Endometrial microvascular endothelial cells (primary cell): Measurements from ENCODE around the gene ZNF107. TPM values are rescaled to one million over a fixed set of nuclear protein-coding genes. Genes with fewer than 3 reads are reported as not detected.

Experiments
- in situ Hi-C: cut with HindIII; loops from 2 replicates; pipeline ENCODE4 v1.10.0; 2017; ENCODE audit warnings: low sequenced_read_pairs, low pct_unique_long_range_greater_than_20kb; ENCODE audit errors: inconsistent ontology term
- total RNA-seq: library from RNA; depleted of rRNA; stranded (reverse); fragments of >200 nt; gene quantifications from one replicate; pipeline ENCODE4 v1.2.3, GENCODE V29; 2015; ENCODE audit errors: inconsistent ontology term

ZNF107 gene
- 1.0 TPM for total RNA-seq

DNA sequence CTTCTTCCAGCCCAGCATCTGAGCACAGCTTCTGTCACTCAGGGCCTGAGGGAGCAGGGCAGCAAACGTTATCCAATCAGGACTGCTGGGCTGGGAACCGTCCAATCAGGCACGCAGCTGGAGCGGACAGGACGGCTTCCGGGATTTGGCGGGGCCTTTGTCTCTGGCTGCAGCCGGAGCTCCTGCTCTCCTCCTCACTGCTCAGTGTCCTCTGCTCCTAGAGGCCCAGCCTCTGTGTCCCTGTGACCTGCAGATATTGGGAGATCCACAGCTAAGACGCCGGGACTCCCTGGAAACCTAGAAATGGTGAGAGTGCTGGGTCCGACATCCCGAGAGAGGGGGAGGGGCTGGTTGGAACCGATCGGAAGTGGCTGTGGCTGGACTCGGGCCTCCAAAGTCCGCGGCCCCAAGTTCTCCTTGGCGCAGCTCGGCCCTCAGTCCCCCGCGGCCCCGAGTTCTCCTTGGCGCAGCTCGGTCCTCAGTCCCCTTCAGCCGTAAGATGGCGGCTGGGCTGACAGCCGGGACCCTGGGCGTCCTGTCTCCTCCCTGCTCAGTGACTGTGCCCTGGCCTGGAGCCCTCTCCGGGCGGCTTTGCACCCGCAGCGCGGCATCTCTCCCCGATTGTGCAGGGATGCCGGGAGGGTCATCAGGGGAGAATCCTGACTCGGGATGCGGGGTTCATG lies at the start of gene ZNF107:
TSS of gene ZNF107 (plus strand) at position 154 of the 683 bp plus-strand sequence. CDS start at position 304, 150 bp downstream.
- in situ Hi-C loops = no loop called here

DNA sequence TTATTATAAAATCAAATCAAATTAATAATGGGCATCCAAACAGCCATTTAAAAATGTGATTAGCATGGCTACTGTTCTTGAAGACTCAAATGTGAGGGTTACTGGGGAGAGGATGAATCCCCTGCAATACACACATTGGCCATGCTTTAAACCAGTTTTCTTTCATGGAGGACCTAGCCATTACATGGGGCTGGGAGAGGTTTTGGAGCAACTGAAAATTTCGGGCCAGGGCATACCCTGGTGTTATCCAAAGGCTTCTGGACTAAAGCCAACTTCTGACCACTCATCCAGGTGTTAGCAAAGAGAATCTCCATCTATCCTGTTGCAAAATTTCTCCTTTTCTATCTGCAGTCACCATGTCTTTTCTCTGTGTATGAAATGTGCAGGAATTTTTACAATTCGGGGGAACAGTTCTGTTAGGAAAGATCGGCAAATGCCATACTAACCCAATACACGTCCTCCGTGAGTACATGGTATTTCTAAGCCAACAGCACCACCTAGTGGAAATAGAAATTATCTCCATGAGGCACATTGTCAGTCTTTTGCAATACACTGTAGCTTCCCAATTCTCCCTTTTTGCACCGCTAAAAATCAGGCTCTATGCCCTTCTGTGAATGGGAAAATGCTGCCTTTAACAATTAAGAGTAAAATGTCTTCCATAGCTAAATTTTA lies 47.0 kb upstream of the ZNF107 start:
- in situ Hi-C loops = no loop called here

DNA sequence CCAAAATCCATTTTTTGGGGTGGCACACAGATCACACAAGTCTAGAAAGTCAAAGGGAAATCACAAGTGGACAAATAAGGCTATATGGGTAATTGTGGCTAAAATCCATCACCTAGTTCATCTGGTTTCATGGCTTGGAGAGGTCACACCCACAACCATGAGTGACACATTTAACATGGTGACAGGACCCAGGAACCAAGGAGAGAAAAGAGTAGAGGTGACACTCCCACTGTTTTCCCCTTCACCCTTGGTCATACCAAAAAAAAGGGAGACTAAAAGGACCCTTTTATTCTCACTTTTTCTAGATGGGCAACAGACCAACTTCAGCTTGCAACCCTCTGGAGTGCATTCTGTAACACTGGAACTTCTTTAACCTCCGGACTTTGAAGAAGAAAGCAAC lies 46.2 kb upstream of the ZNF107 start:
- in situ Hi-C loops = no loop called here

DNA sequence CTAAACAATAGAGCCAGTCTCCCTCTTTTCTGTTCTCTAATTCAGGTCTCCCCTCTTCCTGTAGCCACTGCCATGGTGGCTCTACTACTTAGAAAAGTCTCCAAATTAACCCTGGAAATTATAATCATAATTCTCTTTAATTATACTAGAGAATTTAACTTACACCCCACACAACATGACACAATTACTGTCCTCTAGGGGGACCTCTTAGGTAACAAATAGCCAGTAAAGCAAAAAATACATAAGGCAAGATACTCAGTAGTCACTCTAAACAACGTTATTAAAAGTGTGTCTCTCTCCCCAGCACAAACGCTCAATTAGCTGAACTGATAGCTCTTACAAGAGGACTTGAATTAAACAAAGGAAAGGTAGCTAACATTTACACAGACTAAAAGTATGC lies 44.3 kb upstream of the ZNF107 start:
- in situ Hi-C loops = no loop called here

DNA sequence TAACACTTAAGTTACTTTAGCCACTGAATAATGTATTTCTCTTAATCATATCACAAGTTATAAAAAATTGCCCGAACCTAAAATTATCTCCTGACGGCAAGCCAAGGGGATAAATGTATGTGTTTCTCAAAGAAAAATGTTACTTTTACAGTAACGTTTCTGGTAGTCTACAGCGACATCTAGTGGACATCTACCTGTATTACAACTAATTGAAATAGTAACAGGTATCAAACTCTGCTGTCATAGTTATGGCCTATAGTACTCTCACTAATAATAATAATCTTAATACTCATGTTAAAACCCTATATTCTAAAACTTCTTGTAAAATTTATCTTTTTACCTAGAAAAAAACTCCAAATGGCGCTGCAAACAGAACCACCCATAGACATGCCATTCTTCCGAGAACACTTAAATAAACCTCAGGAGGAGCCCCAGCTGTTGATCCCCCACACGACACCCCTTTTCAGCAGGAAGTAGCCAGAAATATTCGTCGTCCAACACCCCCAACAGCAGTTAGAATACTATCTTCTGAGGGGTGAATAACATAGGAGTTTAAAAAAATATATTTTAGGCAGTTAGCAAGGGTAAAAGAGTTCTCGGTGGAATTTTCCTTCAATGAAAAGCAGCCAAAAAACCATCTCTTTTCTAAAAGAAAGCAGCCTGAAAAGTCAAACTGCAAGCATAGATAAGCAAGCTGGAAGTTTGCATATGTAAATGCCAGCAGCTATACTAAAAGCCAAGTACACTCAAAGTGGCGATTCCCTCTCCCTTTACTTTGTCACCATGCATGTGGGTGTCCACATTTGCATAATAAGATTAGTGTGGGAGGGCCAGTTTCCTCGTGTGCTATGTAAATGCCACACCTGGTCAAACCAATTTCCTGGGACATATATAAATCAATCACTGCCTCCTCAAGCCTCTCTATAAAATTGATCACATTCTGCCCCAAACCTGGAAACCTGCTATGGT lies 40.5 kb upstream of the ZNF107 start:
- in situ Hi-C loops = no loop called here

DNA sequence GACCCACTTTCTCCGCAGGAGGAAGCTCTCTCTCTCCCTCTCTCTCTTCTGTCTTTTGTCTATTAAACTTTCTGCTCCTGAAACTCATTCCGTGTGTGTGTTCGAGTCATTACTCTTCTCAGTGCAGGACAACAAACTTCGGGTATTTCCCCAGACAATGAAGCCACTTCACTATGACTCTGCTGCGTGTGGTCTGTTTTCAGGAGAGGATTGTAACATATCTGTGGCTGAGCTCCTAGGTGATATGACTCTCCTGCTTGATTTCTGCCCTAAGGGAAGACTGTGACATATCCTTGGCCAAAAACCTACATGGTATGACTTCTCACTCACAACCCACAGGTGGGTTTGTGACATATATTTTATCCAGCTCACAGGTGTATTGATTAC lies 39.9 kb upstream of the ZNF107 start:
- in situ Hi-C loops = no loop called here

DNA sequence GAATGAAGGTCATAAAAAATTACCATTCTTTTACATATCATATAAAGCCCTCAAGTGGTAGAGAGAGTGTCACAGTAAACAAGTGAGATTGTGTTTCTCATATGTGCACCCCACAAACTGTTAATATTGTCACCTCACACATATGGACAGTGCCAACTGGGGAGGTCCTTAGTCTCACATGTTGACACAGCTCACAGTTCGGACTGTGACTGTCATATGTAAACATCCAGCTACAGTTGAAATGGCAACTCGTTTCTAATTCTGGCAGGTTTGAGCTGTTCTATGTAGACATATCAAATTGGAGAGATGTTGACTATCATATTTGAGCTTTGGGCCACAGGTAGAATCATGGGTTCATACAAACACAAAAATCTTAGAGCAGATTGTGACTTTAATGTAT lies 39.4 kb upstream of the ZNF107 start:
- in situ Hi-C loops = no loop called here

DNA sequence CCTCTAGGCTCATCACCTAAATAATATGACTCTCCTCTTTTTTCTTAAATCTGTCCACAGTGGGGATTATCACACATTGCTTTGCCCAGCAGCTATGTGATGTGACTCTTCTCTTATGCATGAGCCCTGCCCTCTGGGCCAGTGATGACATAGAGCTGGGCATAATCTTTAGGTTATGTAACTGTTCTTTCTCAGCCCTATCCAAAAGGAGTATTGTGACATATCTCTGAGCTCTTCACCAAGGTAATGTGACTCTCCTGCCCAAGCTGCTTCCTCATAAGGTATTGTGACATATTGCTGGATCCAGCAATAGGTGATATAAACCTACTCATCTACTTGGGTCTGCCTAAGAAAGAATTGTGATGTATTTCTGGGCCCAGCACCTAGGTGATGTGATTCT lies 37.7 kb upstream of the ZNF107 start:
- in situ Hi-C loops = no loop called here

DNA sequence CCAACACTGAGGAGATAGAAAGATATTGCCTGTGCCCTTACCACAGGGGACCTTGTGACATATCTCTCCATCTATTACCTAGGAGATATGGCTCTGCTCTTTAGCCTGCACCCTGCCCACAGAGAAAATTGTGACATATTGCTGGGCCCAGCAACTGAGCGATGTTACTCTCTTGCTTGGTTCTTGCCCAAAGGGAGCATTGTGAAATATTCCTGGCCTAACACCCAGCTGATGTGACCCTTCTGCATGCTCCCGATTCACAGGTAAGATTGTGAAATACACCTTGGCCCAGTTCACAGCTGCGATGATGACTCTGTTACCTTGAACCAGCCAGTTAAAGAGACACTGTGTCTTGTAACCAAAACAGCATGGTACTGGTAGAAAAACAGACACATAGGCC lies 37.2 kb upstream of the ZNF107 start:
- in situ Hi-C loops = no loop called here

DNA sequence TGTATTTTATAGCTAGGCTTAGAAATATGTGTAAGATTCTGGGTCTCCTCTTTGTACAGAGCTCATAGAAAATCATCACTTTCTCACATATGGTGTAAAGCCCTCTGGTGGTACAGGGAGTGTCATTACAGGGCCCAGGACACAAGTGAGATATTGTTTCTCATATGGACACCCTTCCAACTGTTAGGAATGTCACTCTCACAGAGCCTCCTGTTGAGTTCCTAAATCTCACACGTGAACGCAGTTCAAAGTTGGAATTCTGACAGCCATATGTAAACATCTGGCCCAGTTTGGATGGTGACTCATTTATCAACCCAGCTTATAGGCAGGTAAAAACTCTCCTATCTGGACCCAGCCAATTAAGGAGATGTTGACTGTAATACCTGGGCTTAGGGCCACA lies 35.4 kb upstream of the ZNF107 start:
- in situ Hi-C loops = no loop called here

DNA sequence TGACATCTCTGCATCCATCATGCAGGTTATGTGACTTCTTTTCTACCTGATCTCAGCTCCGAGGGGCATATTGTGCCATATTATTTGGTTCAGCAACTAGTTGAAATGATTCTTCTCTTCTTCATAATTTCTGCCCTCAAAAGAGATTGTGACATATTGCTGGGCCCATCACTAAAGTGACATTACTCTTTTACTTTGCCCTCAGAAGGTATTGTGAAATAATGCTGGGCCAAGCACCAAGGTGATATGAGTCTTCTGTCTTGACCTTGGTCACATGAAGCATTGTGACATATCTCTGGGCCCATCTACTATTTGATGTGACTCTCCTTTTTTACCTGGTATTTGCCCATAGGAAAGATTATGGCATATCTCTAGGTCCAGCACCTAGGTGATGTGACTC lies 33.9 kb upstream of the ZNF107 start:
- in situ Hi-C loops = no loop called here

DNA sequence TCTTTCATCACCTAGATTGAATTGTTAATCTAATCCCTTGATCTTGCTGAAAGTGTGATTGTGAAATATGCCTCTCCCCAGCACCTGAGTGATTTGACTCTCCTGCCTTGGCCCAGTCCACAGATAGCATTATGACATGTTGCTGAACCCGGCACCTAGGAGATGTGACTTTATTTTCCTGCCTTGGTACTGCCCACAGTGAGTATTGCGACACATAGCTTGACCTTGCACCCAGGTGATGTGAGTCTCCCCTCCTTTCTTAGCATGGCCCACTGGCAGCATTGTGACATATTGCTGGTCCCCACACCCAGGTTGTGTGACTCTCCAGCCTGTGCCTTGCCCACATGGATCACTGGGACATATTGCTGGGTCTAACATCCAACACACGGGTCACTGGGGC lies 32.5 kb upstream of the ZNF107 start:
- in situ Hi-C loops = no loop called here

DNA sequence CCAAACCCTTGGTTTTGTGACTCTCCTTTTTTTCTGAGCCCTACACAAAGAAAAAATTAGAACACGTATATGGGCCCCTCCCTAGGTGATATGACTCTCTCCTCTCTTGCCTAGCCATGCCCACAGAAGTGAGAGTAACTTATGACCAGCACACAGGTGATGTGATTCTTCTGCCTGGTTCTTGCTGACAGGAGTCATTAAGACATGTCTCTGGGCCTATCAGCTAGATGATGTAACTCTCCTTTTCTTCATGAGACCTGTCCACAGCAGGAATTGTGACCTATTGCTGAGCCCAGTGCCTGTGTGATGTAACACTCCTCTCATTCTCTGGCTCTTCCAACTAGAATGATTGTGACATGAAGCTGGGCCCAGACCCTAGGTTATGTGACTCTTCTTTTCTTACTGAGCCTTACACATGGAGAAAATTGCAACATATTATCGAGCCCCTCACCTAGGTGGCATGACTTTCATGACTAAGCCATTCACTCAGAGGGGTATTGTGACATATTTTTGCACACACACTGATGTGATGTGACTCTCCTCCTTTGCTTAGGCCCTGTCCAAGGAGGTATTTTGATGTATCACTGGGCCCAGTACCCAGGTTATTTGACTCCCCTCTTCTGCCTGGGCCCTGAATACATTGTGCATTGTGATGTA lies 31.4 kb upstream of the ZNF107 start:
- in situ Hi-C loops = no loop called here

DNA sequence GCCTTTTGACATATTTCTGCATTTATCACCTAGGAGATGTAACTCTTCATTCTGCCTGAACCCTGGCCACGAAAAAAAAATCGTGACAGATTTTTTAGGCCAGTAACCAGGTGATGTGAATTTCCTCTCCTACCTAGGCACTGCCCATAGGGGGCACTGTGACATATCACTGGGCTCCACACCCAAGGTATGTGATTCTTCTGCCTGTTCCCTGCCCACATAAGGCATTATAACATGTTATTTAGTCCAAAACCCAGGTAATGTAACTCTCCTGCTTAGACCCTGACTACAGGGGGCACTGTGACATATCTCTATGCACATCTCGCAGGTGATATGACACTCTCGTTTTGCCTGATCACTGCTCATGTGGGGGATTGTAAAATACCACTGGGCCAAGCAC lies 29.5 kb upstream of the ZNF107 start:
- in situ Hi-C loops = no loop called here

DNA sequence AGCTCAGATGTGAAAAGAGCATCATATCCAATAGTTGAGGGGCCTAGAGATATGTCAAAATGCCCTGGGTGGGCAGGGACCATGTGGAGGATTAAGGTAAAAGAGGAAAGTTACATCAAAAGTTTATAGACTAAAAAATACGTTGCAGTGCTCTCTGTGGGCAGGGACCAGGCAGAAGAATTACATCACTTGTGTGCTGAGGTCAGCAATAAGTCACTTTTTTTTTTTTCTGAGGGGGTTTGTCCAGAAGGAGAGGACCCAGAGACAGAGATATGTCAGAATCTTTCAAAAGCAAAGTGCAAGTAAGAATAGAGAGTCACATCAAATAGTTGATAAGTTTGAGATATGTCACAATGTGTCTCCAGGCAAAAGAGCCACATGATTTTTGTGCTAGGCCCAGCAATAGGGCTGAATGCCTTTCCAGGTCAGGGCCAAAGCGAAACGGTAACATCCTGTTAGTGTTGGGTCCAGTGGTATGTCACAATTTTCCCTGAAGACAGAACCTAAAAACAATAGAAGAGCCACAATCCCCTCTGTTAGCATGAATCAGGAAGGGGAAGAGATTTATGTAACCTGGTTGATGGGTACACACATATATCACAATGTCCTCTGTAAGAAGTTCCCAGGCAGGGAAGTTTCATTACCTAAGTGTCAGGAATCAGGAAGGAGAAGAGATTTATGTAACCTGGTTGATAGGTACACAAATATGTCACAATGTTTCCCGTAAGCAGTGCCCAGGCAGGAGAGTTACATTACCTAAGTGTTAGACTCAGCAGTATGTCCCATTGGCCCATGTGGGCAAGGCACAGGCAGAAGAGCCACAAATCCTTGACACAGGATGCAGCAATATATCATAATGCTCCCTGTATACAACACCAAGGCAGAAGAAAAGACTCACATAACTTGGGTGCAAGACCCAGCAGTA lies 28.1 kb upstream of the ZNF107 start:
- in situ Hi-C loops = no loop called here

DNA sequence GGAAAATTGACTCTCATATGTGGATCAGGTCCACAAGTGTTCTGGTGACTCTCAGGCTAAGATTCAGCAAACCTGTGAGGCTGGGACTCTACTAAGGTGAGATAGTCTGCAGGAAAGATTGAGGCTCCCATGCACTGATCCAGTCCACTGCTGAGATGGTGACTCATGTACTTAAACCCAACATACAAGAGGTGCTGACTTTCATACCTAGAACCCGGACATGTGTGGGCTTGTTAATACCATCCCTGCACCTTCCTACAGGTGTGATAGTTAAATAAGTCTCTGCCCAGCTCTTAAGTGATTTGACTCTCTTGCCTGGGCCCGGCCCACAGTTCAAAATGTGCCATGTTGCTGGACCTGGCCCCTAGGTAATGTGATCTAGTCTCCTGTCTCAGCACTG lies 27.1 kb upstream of the ZNF107 start:
- in situ Hi-C loops = no loop called here

DNA sequence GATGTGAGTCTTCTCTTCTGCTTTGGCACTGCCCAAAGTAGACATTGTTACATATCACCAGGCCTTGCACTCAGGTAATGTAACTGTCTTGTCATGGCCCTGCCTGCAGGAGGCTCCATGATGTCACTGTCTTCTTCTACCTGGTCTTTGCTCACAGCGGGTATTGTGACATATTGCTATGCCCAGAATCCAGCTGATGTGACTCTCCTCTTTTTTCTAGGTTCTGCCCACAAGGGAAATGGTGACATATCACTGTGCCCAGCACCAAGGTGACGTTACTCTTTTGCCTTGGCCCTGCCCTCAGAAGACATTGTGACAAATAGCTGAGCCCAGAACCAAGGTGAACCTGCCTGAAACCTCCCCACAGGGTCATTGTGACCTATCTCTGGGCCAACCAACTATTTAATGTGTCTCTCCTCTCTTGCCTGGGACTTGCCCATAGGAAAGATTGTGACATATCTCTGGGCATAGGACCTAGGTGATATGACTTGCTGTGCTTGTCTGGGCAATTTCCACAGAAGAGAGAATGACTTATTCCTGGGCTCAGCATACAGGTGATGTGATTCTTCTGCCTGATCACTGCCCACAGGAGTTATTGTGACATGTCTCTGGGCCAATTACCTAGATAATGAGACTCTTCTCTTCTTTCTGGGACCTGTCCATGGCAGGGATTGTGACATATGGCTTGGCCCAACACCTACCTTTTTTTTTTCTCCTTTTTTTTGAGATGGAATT lies 26.5 kb upstream of the ZNF107 start:
- in situ Hi-C loops = no loop called here

DNA sequence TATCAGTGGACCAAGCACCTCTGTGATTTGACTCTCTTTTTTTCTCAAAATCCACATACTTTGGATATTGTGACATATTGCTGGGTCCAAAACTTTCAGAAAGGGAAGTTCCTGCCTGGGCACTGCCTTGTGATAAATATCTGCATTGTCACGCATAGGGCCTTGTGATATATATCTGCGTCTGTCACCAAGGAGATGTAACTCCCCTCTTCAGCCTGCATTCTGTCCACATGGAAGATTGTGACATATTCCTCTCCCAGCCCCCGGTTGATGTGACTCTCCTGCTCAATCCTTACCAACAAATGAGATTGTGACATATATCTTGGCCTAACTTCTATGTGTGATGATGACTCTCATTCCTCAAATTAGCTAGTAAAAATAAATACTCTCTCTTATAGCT lies 25.4 kb upstream of the ZNF107 start:
- in situ Hi-C loops = no loop called here
